ENCODE measurements around the gene ADH1B.

Gene ADH1B

DNA sequence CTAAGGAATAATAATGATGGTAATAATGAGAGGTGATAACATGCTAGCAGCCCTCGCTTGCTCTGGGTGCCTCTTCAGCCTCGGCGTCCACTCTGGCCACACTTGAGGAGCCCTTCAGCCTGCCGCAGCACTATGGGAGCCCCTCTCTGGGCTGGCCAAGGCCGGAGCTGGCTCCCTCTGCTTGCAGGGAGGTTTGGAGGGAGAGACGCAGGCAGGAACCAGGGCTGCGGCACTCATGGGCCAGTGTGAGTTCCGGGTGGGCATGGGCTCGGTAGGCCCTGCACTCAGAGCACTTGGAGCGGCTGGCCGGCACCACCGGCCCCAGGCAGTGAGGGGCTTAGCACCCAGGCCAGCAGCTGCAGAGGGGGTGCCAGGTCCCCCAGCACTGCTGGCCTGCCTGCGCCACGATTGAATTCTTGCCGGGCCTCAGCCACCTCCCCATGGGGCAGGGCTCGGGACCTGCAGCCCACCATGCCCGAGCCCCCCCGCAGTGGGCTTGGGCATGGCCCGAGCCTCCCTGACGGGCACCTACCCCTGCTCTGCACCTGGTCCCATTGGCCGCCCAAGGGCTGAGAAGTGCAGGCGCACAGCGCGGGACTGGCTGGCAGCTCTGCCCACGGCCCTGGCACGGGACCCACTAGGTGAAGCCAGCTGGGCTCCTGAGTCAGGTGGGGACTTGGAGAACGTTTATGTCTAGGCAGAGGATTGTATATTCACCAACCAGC is 38.4 kb upstream of the ADH1B start:
- POLR2A ChIA-PET, result no interaction called here
- TF ChIP-seq, protein P1, sequence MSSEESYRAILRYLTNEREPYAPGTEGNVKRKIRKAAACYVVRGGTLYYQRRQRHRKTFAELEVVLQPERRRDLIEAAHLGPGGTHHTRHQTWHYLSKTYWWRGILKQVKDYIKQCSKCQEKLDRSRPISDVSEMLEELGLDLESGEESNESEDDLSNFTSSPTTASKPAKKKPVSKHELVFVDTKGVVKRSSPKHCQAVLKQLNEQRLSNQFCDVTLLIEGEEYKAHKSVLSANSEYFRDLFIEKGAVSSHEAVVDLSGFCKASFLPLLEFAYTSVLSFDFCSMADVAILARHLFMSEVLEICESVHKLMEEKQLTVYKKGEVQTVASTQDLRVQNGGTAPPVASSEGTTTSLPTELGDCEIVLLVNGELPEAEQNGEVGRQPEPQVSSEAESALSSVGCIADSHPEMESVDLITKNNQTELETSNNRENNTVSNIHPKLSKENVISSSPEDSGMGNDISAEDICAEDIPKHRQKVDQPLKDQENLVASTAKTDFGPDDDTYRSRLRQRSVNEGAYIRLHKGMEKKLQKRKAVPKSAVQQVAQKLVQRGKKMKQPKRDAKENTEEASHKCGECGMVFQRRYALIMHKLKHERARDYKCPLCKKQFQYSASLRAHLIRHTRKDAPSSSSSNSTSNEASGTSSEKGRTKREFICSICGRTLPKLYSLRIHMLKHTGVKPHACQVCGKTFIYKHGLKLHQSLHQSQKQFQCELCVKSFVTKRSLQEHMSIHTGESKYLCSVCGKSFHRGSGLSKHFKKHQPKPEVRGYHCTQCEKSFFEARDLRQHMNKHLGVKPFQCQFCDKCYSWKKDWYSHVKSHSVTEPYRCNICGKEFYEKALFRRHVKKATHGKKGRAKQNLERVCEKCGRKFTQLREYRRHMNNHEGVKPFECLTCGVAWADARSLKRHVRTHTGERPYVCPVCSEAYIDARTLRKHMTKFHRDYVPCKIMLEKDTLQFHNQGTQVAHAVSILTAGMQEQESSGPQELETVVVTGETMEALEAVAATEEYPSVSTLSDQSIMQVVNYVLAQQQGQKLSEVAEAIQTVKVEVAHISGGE (tag by site-specific recombination; conservative IDR thresholded peaks at IDR 0.05; ENCODE audit: low read depth), result no peak
- no peak for TF ChIP-seq ZBTB8A (tag by site-specific recombination; IDR thresholded peaks at IDR 0.05)
- no peak for TF ChIP-seq SP2 (tag by site-specific recombination; IDR thresholded peaks at IDR 0.05)
- no peak for TF ChIP-seq ZNF843 (tag by site-specific recombination; IDR thresholded peaks at IDR 0.05)
- no peak for TF ChIP-seq KLF1 (tag by site-specific recombination; IDR thresholded peaks at IDR 0.05)
- no peak for TF ChIP-seq TCF7L2 (IDR thresholded peaks at IDR 0.05; ENCODE audit: borderline replicate concordance, low read depth, low read length)
- no peak for TF ChIP-seq ZNF548 (tag by site-specific recombination; IDR thresholded peaks at IDR 0.05)
- TF ChIP-seq ZNF621 (tag by site-specific recombination; IDR thresholded peaks at IDR 0.05), result no peak
- no peak for TF ChIP-seq ZNF623 (tag by site-specific recombination; IDR thresholded peaks at IDR 0.05)
- no peak for TF ChIP-seq ZNF174 (tag by site-specific recombination; IDR thresholded peaks at IDR 0.05)
- TF ChIP-seq KLF16 (tag by site-specific recombination; IDR thresholded peaks at IDR 0.05), result no peak
- TF ChIP-seq ZNF626 (tag by site-specific recombination; IDR thresholded peaks at IDR 0.05), result no peak
- no peak for TF ChIP-seq ZNF629 (tag by site-specific recombination; IDR thresholded peaks at IDR 0.05)
- TF ChIP-seq ZNF354C (tag by site-specific recombination; IDR thresholded peaks at IDR 0.05; ENCODE audit: borderline replicate concordance, low read depth), result no peak
- TF ChIP-seq ZNF202 (tag by site-specific recombination; IDR thresholded peaks at IDR 0.05; ENCODE audit: borderline replicate concordance), result no peak
- TF ChIP-seq SP7 (tag by site-specific recombination; IDR thresholded peaks at IDR 0.05), result no peak
- CTCF ChIA-PET, result no interaction called here
- no peaks in the 10 kb centered on the region for H3K9me3 ChIP-seq (ENCODE audit: control insufficient read depth, insufficient read depth, low read depth, low read length)
- no peaks in the 10 kb centered on the region for H3K36me3 ChIP-seq (ENCODE audit: control insufficient read depth in 2 of 2, insufficient read depth in 1 of 2, low read length in 2 of 2)
- no peaks in the 10 kb centered on the region for H3K4me1 ChIP-seq (ENCODE audit: control insufficient read depth, insufficient read depth, low read length)
- H3K27ac ChIP-seq (ENCODE audit: extremely low read depth, low read depth, low read length), result no peak overlapping the region
- no peak overlapping the region for H3K4me3 ChIP-seq (ENCODE audit: low read depth, low read length)

DNA sequence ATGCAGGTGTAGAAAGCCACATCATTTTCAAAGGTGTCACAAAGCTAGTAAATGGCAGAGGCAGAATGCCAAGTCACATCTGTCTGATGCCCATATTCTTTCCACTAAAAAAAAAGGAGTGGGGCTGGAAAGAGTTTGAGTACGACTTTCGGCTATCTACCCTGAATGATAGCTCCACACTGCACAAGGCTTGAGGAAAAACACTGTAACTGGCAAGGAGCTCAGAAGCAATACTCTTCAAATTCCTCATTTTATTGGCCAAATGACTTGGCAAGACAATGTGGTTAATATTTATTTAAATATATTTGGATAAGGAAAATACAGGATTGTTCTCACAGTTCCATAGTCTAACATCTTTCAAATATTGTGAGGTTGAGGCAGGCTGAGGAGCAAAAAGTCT is 36.7 kb upstream of the ADH1B start:
- POLR2A ChIA-PET, result no interaction called here
- H3K27ac ChIP-seq (ENCODE audit: extremely low read depth, low read depth, low read length), result no peak overlapping the region
- H3K4me3 ChIP-seq (ENCODE audit: low read depth, low read length), result no peak overlapping the region
- TF ChIP-seq, protein P2, sequence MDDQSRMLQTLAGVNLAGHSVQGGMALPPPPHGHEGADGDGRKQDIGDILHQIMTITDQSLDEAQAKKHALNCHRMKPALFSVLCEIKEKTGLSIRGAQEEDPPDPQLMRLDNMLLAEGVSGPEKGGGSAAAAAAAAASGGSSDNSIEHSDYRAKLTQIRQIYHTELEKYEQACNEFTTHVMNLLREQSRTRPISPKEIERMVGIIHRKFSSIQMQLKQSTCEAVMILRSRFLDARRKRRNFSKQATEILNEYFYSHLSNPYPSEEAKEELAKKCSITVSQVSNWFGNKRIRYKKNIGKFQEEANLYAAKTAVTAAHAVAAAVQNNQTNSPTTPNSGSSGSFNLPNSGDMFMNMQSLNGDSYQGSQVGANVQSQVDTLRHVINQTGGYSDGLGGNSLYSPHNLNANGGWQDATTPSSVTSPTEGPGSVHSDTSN (CRISPR knock-in tag; IDR thresholded peaks at IDR 0.05), result no peak
- TF ChIP-seq ZFHX2 (tag by site-specific recombination; conservative IDR thresholded peaks at IDR 0.05) (no peak), PRDM1 (tag by site-specific recombination; IDR thresholded peaks at IDR 0.05) (no peak), ZNF239 (tag by site-specific recombination; IDR thresholded peaks at IDR 0.05) (no peak), ZNF391 (tag by site-specific recombination; IDR thresholded peaks at IDR 0.05; ENCODE audit: borderline replicate concordance, low read depth) (no peak)
- H3K36me3 ChIP-seq (ENCODE audit: control insufficient read depth in 2 of 2, insufficient read depth in 1 of 2, low read length in 2 of 2), result no peaks in the 10 kb centered on the region
- H3K4me1 ChIP-seq (ENCODE audit: control insufficient read depth, insufficient read depth, low read length), result no peaks in the 10 kb centered on the region
- H3K9me3 ChIP-seq (ENCODE audit: control insufficient read depth, insufficient read depth, low read depth, low read length), result no peaks in the 10 kb centered on the region
- CTCF ChIA-PET, result no interaction called here
